ENCODE results near the gene CCDC71.

CCDC71 gene

GRCh38 chr3:49198161-49198560 is 32.0 kb upstream of the CCDC71 start:
- no peak for TF ChIP-seq CTCF (conservative IDR thresholded peaks at IDR 0.05; ENCODE audit: low read length)
- H3K4me3 ChIP-seq (ENCODE audit: low read length): no peak overlapping the region
- no peak for DNase-seq (ENCODE audit: low read depth)

- no peak overlapping the region for H3K4me3 ChIP-seq (ENCODE audit: low read length)
- no peak for TF ChIP-seq CTCF (conservative IDR thresholded peaks at IDR 0.05; ENCODE audit: low read length)
- DNase-seq (ENCODE audit: low read depth): no peak
Observed at GRCh38 chr3:49191741-49192140, 25.6 kb upstream of the CCDC71 start.

GRCh38 chr3:49183873-49184272 is 17.7 kb upstream of the CCDC71 start:
- no peak overlapping the region for H3K4me3 ChIP-seq (ENCODE audit: low read length)
- no peak for DNase-seq (ENCODE audit: low read depth)
- no peak for TF ChIP-seq CTCF (conservative IDR thresholded peaks at IDR 0.05; ENCODE audit: low read length)

DNA sequence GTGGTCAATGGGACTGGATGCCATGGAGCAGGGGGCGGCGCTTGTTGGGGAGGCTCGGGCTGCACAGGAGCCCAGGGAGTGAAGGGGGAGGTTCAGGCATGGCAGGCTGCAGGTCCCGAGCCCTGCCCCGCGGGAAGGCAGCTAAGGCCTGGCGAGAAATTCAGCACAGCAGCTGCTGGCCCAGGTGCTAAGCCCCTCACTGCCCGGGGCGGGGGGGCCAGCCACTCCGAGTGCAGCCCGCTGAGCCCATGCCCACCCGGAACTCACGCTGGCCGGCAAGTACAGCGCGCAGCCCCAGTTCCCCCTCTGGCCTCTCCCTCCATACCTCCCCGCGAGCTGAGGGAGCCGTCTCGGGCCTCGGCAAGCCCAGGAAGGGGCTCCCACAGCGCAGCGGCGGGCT is 16.6 kb upstream of the CCDC71 start:
- DNase-seq (ENCODE audit: low read depth): no peak
- H3K4me3 ChIP-seq (ENCODE audit: low read length): no peak overlapping the region
- no peak for TF ChIP-seq CTCF (conservative IDR thresholded peaks at IDR 0.05; ENCODE audit: low read length)

DNA sequence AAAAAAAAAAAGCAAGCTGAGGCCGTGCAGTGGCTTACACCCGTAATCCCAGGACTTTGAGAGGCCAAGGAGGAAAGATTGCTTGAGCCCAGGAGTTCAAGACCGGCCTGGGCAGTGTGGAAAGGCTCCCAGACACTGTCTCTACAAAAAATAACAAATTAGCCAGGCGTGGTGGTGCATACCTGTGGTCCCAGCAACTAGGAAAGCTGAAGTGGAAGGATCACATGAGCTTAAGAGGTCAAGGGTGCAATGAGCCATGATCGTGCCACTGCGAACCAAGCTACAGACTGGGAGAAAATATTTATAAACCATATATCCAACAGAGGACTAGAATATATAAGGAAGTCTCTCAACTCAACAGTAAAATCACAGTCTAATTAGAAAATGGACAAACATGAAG is 15.2 kb upstream of the CCDC71 start:
- no peak overlapping the region for H3K4me3 ChIP-seq (ENCODE audit: low read length)
- no peak for DNase-seq (ENCODE audit: low read depth)
- no peak for TF ChIP-seq CTCF (conservative IDR thresholded peaks at IDR 0.05; ENCODE audit: low read length)

DNA sequence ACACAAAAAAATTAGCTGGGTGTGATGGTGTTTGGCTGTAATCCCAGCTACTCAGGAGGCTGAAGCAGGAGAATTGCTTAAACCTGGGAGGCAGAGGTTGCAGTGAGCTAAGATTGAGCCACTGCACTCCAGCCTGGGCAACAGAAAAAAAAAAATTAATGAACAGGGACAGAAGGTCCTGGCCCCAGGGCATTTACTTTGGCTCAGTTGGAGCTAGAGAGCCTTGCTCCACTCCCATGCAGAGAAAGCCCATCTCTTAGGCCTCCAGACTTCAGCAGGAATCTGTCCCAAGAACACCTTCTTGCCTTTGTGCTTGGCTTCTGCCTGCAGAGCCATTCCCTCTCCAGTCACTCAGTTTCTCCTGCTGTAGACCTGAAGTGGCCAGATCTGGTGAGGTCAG is 14.0 kb upstream of the CCDC71 start:
- TF ChIP-seq CTCF (conservative IDR thresholded peaks at IDR 0.05; ENCODE audit: low read length): no peak
- H3K4me3 ChIP-seq (ENCODE audit: low read length): no peak overlapping the region
- DNase-seq (ENCODE audit: low read depth): no peak

- DNase-seq (ENCODE audit: low read depth): no peak
- no peak for TF ChIP-seq CTCF (conservative IDR thresholded peaks at IDR 0.05; ENCODE audit: low read length)
- no peak overlapping the region for H3K4me3 ChIP-seq (ENCODE audit: low read length)
Observed at GRCh38 chr3:49177073-49177472, 10.9 kb upstream of the CCDC71 start.

Data from AG10803 (cell line).